Activated CD4-positive, alpha-beta memory T cell treated with anti-CD3 and anti-CD28 coated beads, Interleukin-2, amount 10 ng/mL, durations not matched to agents 7 days and 5 days (primary cell): ENCODE data around the gene GGT7. TPM values are rescaled to one million over a fixed set of nuclear protein-coding genes. Genes with fewer than 3 reads are reported as not detected.
"Not testable (repeated sequence)": the region's sequence is repeated elsewhere in the genome, so short reads cannot be mapped to it uniquely, and the experiment has no call there.

Experiments used
- CTCF ChIA-PET: fragments of 350-600 bp; sonication (Branson Sonifier 250); formaldehyde crosslinking; loops from one replicate; lab custom pipeline; 2021; ENCODE audit warnings: antibody characterized with exemption, inconsistent platforms; lab: Charles Lee
- POLR2A ChIA-PET: fragments of 350-600 bp; sonication (Branson Sonifier 250); formaldehyde crosslinking; loops from one replicate; lab custom pipeline; 2021; ENCODE audit warnings: antibody characterized with exemption; lab: Charles Lee
- DNase-seq: peaks from one replicate; pipeline ENCODE4 v3.0.0-alpha.2; 2020
- H3K27ac Mint-ChIP-seq: one replicate; pipeline ENCODE4 v1.8.0; 2021; ENCODE audit warnings: mild to moderate bottlenecking, mixed read lengths
- H3K27me3 Mint-ChIP-seq: one replicate; pipeline ENCODE4 v1.8.0; 2021; ENCODE audit warnings: mixed read lengths
- H3K36me3 Mint-ChIP-seq: one replicate; pipeline ENCODE4 v1.8.0; 2021; ENCODE audit warnings: low read depth, mixed read lengths
- H3K4me1 Mint-ChIP-seq: one replicate; pipeline ENCODE4 v1.8.0; 2021; ENCODE audit warnings: mixed read lengths
- H3K4me3 Mint-ChIP-seq: one replicate; pipeline ENCODE4 v1.8.0; 2021; ENCODE audit warnings: mild to moderate bottlenecking, mixed read lengths
- H3K9me3 Mint-ChIP-seq: one replicate; pipeline ENCODE4 v1.8.0; 2021; ENCODE audit warnings: mixed read lengths
- total RNA-seq, 2 experiments: library from RNA; stranded (reverse); gene quantifications; one replicate each; pipeline ENCODE4 v1.2.3, GENCODE V29; 2021

Gene GGT7, protein sequence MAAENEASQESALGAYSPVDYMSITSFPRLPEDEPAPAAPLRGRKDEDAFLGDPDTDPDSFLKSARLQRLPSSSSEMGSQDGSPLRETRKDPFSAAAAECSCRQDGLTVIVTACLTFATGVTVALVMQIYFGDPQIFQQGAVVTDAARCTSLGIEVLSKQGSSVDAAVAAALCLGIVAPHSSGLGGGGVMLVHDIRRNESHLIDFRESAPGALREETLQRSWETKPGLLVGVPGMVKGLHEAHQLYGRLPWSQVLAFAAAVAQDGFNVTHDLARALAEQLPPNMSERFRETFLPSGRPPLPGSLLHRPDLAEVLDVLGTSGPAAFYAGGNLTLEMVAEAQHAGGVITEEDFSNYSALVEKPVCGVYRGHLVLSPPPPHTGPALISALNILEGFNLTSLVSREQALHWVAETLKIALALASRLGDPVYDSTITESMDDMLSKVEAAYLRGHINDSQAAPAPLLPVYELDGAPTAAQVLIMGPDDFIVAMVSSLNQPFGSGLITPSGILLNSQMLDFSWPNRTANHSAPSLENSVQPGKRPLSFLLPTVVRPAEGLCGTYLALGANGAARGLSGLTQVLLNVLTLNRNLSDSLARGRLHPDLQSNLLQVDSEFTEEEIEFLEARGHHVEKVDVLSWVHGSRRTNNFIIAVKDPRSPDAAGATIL
- total RNA-seq: 1 to 10 TPM; 5.7 to 5.9 TPM

DNA sequence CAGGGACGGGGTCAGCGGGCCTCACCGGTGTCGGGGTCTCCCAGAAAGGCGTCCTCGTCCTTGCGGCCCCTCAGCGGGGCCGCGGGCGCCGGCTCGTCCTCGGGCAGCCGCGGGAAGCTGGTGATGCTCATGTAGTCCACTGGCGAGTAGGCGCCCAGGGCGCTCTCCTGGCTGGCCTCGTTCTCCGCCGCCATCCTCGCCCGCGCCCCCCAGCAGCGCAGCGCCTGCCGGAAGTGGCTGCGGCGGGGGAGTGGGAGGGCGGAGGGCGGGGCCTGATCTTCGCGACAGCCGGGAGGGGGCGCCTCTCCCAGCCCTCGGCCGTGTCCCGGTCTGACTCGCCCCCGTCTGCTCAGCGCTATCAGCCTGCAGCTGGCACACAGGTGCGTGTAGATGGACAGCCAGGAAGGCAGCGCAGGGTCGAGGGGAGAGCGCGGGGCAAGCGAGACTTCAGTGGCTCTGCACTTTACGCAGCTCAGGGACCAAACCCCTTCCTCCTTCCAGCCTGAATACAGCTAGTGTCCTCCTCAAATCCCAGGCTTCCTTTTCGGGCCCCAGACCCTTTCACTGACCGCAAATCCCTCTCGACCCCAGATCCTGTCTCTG, at the start of gene GGT7:
GGT7 (minus strand) TSS at position 235 of the 603 bp plus-strand sequence; CDS start at position 194, 41 bp downstream.
- Mint-ChIP-seq H3K27me3 (peaks cover 4% of the 10 kb centered on the region), H3K27ac (peak within 1 kb of the TSS; percentile 55), H3K9me3 (no peaks in the 10 kb centered on the region), H3K36me3 (no peaks in the 10 kb centered on the region), H3K4me3 (peak within 1 kb of the TSS; percentile 74), H3K4me1 (peaks cover 54% of the 10 kb centered on the region)
- ChIA-PET POLR2A (interaction anchor here (1.0 to 1.4 kb wide), 3 partner anchors 15 to 84 kb away, joined by 3 to 5 read pairs (median 3); no protein-coding TSS in a partner anchor), CTCF (interaction anchor here (0.5 to 5.4 kb wide), 18 partner anchors 9 to 274 kb away, joined by 3 to 100 read pairs (median 4); partner anchors contain the start of genes EDEM2, GSS and MYH7B)
- peak; percentile 89 for DNase-seq

DNA sequence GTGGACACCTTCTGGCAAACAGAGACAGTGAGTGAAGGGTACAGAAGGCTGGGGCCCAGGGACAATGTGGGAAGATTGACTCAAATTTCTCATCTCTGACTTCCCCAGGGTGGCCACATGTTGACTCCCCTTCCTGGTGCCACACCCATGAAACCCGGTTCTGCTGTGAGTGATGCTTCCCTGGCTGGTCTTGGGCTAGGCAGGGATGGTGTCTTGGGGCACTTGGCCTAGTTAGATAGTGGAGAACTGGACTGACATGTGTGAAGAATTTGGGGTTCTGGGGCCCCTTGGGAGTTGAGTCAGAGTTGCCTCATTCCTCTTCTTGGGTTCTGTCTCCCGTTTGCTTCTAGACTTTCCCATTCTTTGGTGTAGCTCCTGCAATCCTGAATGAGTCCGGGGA, 48.8 kb upstream of the GGT7 start:
- peaks cover 55% of the 10 kb centered on the region for H3K36me3 Mint-ChIP-seq
- no peak overlapping the region for H3K4me3 Mint-ChIP-seq
- H3K4me1 Mint-ChIP-seq: peaks cover 60% of the 10 kb centered on the region
- H3K27ac Mint-ChIP-seq: no peak overlapping the region
- H3K9me3 Mint-ChIP-seq: peaks cover 2% of the 10 kb centered on the region
- DNase-seq: no peak
- H3K27me3 Mint-ChIP-seq: no peaks in the 10 kb centered on the region
- ChIA-PET CTCF (no interaction called here), POLR2A (no interaction called here)

DNA sequence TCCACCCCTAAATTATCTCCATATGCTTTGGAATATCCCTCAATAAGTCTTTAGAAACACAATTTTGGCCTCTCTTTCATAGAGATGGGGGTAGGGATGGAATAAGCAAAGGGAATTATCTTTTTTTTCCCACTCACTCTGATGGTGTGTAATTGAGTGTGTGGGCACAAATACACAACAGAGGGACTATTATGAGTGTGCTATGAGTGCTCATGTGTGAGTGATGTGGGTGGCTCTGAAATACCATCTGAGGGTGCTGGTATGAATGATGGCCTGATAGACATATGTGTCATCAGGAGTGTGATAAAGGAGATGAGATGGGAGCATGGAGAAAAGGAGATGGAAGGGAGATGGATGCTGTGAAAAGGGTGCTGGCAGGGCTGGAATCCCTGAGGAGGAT, 47.4 kb upstream of the GGT7 start:
- POLR2A ChIA-PET: no interaction called here
- Mint-ChIP-seq H3K9me3 (peaks cover 2% of the 10 kb centered on the region), H3K27ac (peak overlapping the region; percentile 26), H3K36me3 (peaks cover 49% of the 10 kb centered on the region), H3K4me3 (no peak overlapping the region), H3K27me3 (no peaks in the 10 kb centered on the region), H3K4me1 (peaks cover 49% of the 10 kb centered on the region)
- CTCF ChIA-PET: no interaction called here
- no peak for DNase-seq

DNA sequence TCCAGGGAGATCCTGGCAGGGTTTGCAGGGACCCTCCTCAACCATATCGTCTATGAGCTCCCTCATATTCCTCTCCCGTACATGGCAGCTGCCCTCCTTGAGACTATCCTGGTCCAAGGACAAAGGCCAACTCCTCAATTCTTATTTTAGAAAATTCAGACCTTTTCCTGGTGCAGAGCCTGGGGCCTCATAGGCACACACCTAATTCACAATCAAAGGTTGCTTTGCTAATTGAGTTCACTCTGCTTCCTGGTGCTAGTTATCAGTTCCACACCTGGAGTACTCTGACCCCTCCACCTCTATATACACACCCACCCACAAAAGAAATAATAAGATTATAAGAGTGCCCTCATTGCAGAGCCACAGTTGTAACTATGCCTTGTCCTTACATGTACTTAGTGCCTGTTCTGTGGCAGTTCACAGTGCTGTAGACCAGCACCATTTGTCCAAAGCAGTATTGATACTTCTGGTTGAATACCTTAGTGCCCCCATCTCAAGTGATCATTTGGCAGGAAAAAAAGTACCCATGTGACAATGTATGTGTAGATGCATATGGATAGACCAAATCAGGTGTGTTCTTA, 44.2 kb upstream of the GGT7 start:
- peaks cover 61% of the 10 kb centered on the region for H3K36me3 Mint-ChIP-seq
- ChIA-PET POLR2A (interaction anchor here (1.1 to 4.9 kb wide), 3 partner anchors 11 to 43 kb away, joined by 3 to 19 read pairs (median 4); partner anchors contain the start of gene ACSS2), CTCF (interaction anchor here (1.4 to 1.8 kb wide), 2 partner anchors 39 to 41 kb away, joined by 3 to 6 read pairs; partner anchors contain the start of genes GSS and MYH7B)

DNA sequence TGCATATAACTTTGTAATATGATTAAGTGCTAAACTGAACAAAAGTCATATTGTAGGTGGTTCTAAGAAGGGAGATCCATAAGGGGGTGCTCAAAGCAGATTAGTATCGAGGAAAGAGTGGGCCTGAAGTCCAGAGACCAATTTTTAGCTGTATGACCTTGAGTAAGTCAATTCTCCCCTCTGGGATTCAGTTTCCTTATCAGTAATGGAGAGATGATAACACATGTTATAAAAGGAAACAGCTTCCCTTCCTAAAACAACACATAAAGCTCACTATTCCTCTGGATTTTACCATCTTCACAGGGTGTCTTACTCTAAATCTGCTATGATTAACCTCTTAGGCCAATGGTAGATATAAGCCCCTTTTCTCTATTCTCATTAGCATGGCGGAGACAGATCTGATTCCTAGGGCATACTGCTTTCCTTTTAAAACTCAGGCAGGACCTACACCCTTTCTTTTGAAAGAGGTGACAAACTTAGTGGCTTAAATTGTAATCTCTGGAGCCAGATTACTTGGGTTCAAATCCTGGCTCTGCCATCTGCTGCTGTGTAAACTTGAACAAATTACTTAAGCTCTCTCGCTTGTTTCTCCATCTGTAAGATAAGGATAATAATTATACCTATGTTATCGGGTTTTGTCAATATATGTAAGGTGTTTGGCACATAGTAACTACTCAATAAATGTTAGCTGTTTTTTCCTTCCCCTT, 43.2 kb upstream of the GGT7 start:
- peaks cover 38% of the 10 kb centered on the region for H3K4me1 Mint-ChIP-seq
- POLR2A ChIA-PET: interaction anchor here (4.9 kb wide), 1 partner anchor 40 kb away, joined by 19 read pairs; the partner anchor contains the start of gene ACSS2
- CTCF ChIA-PET: no interaction called here

More for the DNA sequence above, 44.2 kb upstream of the GGT7 start:
- Mint-ChIP-seq H3K4me1 (peaks cover 48% of the 10 kb centered on the region), H3K4me3 (no peak overlapping the region), H3K27ac (no peak overlapping the region), H3K27me3 (no peaks in the 10 kb centered on the region), H3K9me3 (peaks cover 2% of the 10 kb centered on the region)
- DNase-seq: no peak

DNA sequence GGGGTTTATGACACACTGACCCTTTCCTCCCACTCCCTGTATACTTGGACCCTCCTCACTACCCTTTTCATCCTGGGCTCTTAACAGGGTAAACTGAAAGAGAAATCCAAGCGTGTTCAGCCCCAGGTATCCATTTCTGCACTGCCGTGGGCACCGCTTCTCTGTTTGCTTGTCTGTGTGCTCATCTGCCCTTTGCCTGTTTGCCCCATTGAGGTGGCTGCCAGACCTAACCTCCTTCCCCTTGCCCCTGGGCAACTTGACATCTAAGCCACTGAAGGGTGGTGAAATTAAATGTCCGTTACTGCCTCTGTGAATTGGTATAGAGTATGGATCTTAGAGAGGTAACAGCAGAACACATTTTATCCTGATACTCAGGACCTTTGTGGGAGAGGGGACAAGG, 42.5 kb upstream of the GGT7 start:
- H3K4me3 Mint-ChIP-seq: no peak overlapping the region
- POLR2A ChIA-PET: interaction anchor here (4.9 kb wide), 1 partner anchor 39 kb away, joined by 19 read pairs; the partner anchor contains the start of gene ACSS2
- H3K9me3 Mint-ChIP-seq: peaks cover 1% of the 10 kb centered on the region
- DNase-seq: no peak
- H3K36me3 Mint-ChIP-seq: peaks cover 53% of the 10 kb centered on the region
- peaks cover 31% of the 10 kb centered on the region for H3K4me1 Mint-ChIP-seq
- no peaks in the 10 kb centered on the region for H3K27me3 Mint-ChIP-seq
- CTCF ChIA-PET: no interaction called here
- H3K27ac Mint-ChIP-seq: no peak overlapping the region

More for the DNA sequence above, 43.2 kb upstream of the GGT7 start:
- Mint-ChIP-seq H3K27me3 (no peaks in the 10 kb centered on the region), H3K36me3 (peaks cover 61% of the 10 kb centered on the region), H3K27ac (no peak overlapping the region), H3K4me3 (no peak overlapping the region), H3K9me3 (peaks cover 2% of the 10 kb centered on the region)
- no peak for DNase-seq

DNA sequence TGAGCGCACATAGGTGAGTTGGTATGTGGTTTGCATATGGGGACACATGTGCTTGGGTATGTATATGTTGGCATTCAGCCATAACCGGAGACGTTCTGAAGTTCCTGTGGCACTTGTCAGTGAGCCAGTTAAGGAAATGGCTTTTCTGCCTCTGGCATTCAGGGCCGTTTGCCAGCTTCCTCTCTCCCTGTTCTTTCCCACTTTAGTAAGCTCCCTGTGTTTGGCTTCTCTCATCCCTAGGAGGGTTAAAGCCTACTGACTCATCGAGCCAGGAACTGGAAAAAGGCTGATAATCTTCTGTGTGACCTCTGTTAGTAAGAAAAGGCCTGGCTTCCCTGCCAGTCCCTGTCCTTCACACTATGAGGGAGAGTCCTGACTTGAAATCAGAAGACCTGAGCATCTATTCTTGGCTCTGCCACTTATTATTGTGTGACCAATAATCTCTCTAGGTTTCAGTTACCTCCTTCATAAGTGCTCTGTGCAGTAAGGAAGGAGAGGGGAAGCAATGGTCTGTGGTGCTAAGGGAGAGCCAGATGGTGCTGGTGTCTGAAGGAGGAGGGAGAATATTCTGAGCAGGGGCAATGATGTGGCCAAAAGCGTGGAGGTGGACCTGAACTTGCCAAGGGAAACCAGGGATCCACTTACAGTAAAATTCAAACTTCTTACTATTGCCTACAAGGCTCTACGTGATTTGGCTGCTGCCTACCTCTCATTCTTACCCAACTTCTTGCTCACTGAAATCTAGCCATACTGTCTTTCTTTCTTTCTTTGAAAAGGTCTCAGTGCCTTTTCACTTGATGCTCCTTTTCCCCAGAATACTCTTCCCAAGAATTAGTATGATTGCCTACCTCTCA, 35.2 kb upstream of the GGT7 start:
- ChIA-PET POLR2A (no interaction called here), CTCF (no interaction called here)
- peaks cover 20% of the 10 kb centered on the region for H3K36me3 Mint-ChIP-seq

DNA sequence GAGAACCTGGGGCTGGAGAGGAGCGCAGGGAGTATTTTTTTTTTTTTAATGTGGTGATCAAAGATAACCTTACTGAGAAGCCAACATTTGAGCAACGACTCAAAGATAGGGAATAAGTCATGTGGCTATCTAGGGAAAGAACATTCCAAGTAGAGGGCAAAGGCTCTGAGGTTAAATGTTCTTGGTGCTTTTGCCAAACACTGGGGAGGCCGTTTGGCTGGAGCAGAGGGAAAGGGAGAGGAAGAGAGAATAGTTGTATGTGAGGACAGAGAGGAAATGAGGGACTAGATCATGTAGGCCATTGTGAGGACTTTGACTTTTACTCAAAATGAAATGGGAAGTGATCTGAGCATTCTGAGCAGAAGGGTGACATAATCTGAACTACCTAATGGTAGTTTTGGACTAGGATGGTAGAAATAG, 31.6 kb upstream of the GGT7 start:
- no peak overlapping the region for H3K4me3 Mint-ChIP-seq
- H3K9me3 Mint-ChIP-seq: no peaks in the 10 kb centered on the region
- H3K27me3 Mint-ChIP-seq: no peaks in the 10 kb centered on the region
- DNase-seq: no peak
- peaks cover 16% of the 10 kb centered on the region for H3K4me1 Mint-ChIP-seq
- ChIA-PET CTCF (interaction anchor here (0.6 kb wide), 2 partner anchors 14 to 117 kb away, joined by 3 to 4 read pairs; no protein-coding TSS in a partner anchor), POLR2A (interaction anchor here (0.6 kb wide), 2 partner anchors 976 to 1042 kb away, joined by 3 read pairs; no protein-coding TSS in a partner anchor)
- H3K27ac Mint-ChIP-seq: no peak overlapping the region
- peaks cover 22% of the 10 kb centered on the region for H3K36me3 Mint-ChIP-seq

More for the DNA sequence above, 35.2 kb upstream of the GGT7 start:
- DNase-seq: no peak
- Mint-ChIP-seq H3K4me3 (no peak overlapping the region), H3K27me3 (no peaks in the 10 kb centered on the region), H3K4me1 (peaks cover 12% of the 10 kb centered on the region), H3K9me3 (no peaks in the 10 kb centered on the region), H3K27ac (no peak overlapping the region)

DNA sequence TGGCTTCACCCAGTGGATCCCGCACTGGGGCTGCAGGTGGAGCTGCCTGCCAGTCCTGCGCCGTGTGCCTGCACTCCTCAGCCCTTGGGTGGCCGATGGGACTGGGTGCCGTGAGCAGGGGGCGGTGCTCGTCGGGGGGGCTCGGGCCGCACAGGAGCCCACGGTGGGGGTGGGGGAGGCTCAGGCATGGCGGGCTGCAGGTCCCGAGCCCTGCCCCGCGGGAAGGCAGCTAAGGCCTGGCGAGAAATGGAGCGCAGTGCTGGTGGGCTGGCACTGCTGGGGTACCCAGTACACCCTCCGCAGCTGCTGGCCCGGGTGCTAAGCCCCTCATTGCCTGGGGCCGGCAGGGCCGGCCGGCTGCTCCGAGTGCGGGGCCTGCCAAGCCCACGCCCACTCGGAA, 26.1 kb upstream of the GGT7 start:
- H3K9me3 Mint-ChIP-seq, DNase-seq: not testable (repeated sequence)

DNA sequence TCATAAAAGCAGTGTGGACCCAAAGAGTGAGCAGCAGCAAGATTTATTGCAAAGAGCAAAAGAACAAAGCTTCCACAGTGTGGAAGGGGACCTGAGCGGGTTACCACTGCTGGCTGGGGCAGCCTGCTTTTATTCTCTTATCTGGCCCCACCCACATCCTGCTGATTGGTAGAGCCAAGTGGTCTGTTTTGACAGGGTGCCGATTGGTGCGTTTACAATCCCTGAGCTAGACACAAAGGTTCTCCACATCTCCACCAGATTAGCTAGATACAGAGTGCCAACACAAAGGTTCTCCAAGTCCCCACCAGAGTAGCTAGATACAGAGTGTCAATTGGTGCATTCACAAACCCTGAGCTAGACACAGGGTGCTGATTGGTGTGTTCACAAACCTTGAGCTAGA, 25.5 kb upstream of the GGT7 start:
- CTCF ChIA-PET, H3K27ac Mint-ChIP-seq: not testable (repeated sequence)
- peaks cover 28% of the 10 kb centered on the region for H3K36me3 Mint-ChIP-seq

More for the DNA sequence above, 26.1 kb upstream of the GGT7 start:
- H3K4me1 Mint-ChIP-seq, CTCF ChIA-PET, H3K27me3 Mint-ChIP-seq, H3K27ac Mint-ChIP-seq, POLR2A ChIA-PET, H3K4me3 Mint-ChIP-seq: not testable (repeated sequence)
- H3K36me3 Mint-ChIP-seq: peaks cover 31% of the 10 kb centered on the region

DNA sequence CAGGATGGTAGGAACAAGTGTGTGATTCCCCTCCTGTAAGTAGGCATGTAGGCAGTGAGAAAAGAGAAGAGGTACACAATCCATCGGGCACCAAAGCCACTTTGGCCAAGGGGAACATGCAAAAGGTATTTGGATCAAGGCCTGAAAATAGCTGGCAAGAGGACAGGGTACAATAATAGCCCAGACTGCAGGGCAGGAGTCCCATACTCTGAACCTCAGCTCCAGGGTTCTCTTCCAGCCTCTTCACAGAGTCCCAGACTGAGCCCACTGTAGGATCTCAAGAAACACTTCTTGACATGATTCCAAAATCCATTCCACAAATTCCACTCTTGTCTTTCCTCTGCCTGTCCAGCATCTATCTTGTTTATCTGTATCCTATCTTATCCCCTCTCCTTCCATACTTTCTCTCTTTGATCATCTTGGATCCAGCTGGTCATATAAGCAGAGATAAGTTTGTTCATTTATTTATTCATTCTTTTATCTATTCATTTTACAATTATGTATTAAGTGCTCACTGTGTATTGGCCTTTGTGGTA, 23.5 kb upstream of the GGT7 start:
- ChIA-PET CTCF (no interaction called here), POLR2A (no interaction called here)
- no peak overlapping the region for H3K27ac Mint-ChIP-seq
- no peaks in the 10 kb centered on the region for H3K27me3 Mint-ChIP-seq
- no peak overlapping the region for H3K4me3 Mint-ChIP-seq
- no peak for DNase-seq
- no peaks in the 10 kb centered on the region for H3K9me3 Mint-ChIP-seq
- peaks cover 23% of the 10 kb centered on the region for H3K36me3 Mint-ChIP-seq
- peaks cover 22% of the 10 kb centered on the region for H3K4me1 Mint-ChIP-seq

More for the DNA sequence above, 25.5 kb upstream of the GGT7 start:
- H3K27me3 Mint-ChIP-seq, DNase-seq, POLR2A ChIA-PET, H3K4me1 Mint-ChIP-seq, H3K4me3 Mint-ChIP-seq, H3K9me3 Mint-ChIP-seq: not testable (repeated sequence)
